Adrenal gland (tissue), 5 donors: ENCODE measurements around the gene DNAI7.

Source experiments
- CTCF ChIP-seq, 6 experiments: fragments of 450-650 bp in 4 of 6; fragments of 200-600 bp in 2 of 6; sonication (generic) in 1 of 6; IDR thresholded peaks; 1 replicate in 5 of 6; 2 replicates in 1 of 6; pipeline versions ENCODE4 v1.5.1 to v1.8.0; 2016 to 2021; ENCODE audit warnings: antibody characterized with exemption in 6 of 6, mild to moderate bottlenecking in 2 of 6, moderate library complexity in 1 of 6
- POLR2A ChIP-seq, 2 donors: fragments of 450-650 bp; IDR thresholded peaks; one replicate each; pipeline ENCODE4 v1.6.1; 2017; ENCODE audit warnings: antibody characterized with exemption in 2 of 2, mild to moderate bottlenecking in 2 of 2, moderate library complexity in 1 of 2
- donor health status: DM: no; HTN: no; CAD: no.

- TF ChIP-seq CTCF (IDR thresholded peaks at IDR 0.05) = no peak
- TF ChIP-seq POLR2A (IDR thresholded peaks at IDR 0.05) = no peak
Observed at GRCh38 chr12:25074113-25074512, 120.8 kb downstream of the DNAI7 start.
